Epithelial cell of proximal tubule (primary cell): Measurements from ENCODE around the gene MRPL37. TPM values are rescaled to one million over a fixed set of nuclear protein-coding genes. Genes with fewer than 3 reads are reported as not detected.

Source experiments
- DNase-seq: peaks from one replicate; pipeline ENCODE4 v3.0.0-alpha.2; 2011; ENCODE audit warnings: low read depth
- H3K4me3 ChIP-seq: 2 replicates; pipeline ENCODE4 v1.5.1; 2011; ENCODE audit warnings: low read depth, mild to moderate bottlenecking, low read length
- CTCF ChIP-seq: conservative IDR thresholded peaks from 2 replicates; pipeline ENCODE4 v1.5.1; 2012; ENCODE audit warnings: low read depth, mild to moderate bottlenecking, low read length
- total RNA-seq: library from RNA; depleted of rRNA; stranded (reverse); fragments of >200 nt; gene quantifications from 2 replicates; pipeline ENCODE4 v1.2.3, GENCODE V29; 2015

MRPL37 gene
- total RNA-seq, 1 donor from 2014 or later: 115 TPM

- DNase-seq: no peak
- TF ChIP-seq CTCF: no peak
- H3K4me3 ChIP-seq: no peak overlapping the region
Observed at GRCh38 chr1:54254055-54254454, 54.1 kb downstream of the MRPL37 start.

DNA sequence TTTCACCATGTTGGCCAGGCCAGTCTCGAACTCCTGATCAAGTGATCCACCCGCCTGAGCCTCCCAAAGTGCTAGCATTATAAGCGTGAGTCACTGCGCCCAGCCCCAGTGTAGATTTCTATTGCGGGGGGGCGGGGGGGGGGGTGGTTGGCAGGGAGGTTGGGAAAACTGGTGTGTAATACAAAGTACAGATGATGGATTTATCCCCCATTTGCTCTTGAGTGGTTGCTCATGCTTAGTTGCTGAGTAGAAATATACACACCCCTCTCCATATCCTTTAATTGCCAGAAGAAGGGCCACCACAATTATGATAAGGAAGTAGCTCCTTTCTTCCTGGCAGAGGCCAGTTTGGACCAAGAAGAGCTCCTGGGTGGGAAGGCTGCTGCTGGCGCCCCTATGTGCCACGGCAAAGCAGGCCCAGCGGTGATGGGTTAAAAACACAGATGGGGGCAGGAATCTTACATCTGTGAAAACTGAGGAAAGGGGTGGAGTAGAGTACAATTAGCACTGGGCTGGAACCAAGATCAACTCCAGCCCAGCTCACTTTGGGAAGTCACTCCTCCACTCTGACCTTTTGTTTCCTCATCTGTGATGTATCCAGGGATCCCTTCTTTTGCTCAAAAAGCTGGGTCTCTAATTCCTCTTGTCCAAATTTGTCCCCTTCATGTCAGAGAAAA is 55.2 kb downstream of the MRPL37 start:
- no peak for TF ChIP-seq CTCF
- no peak for DNase-seq
- no peak overlapping the region for H3K4me3 ChIP-seq

DNA sequence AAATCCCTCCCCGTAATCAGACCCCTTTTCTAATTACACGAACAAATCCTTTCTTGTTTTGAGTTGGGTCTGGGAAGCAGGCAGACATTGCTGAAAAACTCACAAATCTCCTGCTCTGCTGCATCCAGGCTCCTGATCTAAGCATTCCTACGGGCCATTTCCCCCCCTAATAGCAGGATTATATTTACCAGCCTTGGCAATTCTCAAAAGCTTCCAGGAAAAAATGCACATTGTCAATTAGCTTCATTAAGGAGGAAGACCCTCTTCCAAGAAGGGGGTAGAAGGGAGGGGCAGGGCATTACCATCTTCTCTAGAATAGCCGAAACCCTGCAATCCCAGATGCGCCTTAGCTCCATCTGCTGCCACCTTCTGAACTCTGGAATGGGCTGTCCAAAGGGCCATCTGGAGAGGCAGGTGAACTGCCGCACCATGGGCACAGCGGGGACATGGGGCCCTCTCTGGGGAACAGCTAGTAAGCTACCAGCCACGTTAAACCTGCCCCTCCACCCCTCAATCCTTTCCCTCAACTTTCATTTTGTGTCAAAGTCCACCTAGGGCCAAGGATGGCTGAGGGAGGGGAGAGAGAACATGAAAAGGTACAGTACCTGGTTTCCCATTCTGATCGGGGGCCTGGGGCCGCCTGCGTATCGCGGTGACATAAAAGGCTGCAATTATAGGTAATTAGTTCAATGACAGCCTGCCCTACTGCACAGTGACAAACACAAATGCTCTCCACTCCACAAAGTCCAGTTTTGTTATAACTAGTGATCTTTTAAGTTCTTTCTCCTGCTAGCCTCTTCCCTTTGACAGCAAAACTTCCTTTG is 56.8 kb downstream of the MRPL37 start:
- no peak for TF ChIP-seq CTCF
- DNase-seq: no peak
- no peak overlapping the region for H3K4me3 ChIP-seq

GRCh38 chr1:54257346-54257620 is 57.3 kb downstream of the MRPL37 start:
- no peak for TF ChIP-seq CTCF
- DNase-seq: no peak
- no peak overlapping the region for H3K4me3 ChIP-seq

DNA sequence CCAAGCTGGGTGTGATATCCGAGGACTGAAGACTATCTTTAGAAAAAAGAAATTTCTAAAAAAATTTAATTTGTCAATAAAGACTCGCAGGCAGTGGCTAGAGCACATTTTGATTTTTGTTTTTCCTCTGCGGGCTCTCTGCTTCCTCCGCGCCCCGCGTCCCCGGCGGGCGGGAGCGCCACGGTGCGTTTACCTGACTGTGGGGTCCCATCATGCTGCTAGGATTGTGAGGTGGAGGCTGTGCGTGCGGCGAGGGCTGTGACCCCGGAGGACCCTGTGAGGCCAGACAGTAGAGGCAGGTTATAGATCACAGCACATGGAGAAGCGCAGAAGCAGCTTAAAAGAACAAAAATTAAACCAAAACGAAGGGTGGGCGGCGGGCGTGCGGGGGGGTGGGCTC is 57.9 kb downstream of the MRPL37 start:
- TF ChIP-seq CTCF: no peak
- no peak for DNase-seq
- no peak overlapping the region for H3K4me3 ChIP-seq

GRCh38 chr1:54259546-54260140 is 59.7 kb downstream of the MRPL37 start:
- no peak for DNase-seq
- TF ChIP-seq CTCF: no peak
- no peak overlapping the region for H3K4me3 ChIP-seq
